Stimulated activated CD4-positive, alpha-beta T cell treated with anti-CD3 and anti-CD28 coated beads, Interleukin-2, amount 100 ng/mL, for 24 hours (primary cell): ENCODE measurements around the gene DIPK1A.

Experiments used
- DNase-seq, 2 donors: peaks; one replicate each; pipeline ENCODE4 v3.0.0-alpha.2; 2020

Gene DIPK1A

GRCh38 chr1:92961131-92961895 is at the start of gene DIPK1A:
Gene DIPK1A, minus strand, starts transcription at chr1:92961462. Its CDS starts 33 bp downstream, at chr1:92961429.
- peak; percentile 68 to 73 for DNase-seq

GRCh38 chr1:93007941-93008577 is 46.8 kb upstream of the DIPK1A start:
- no peak for DNase-seq

GRCh38 chr1:93005252-93005598 is 44.0 kb upstream of the DIPK1A start:
- no peak for DNase-seq

- no peak for DNase-seq
Measured at GRCh38 chr1:93004566-93005251, 43.4 kb upstream of the DIPK1A start.

GRCh38 chr1:93003981-93004380 is 42.7 kb upstream of the DIPK1A start:
- DNase-seq, result no peak

- no peak for DNase-seq
Measured at GRCh38 chr1:93002781-93003180, 41.5 kb upstream of the DIPK1A start.

GRCh38 chr1:93001893-93002292 is 40.6 kb upstream of the DIPK1A start:
- no peak for DNase-seq

- DNase-seq, result no peak
Measured at GRCh38 chr1:93000751-93001175, 39.5 kb upstream of the DIPK1A start.

GRCh38 chr1:93000291-93000690 is 39.0 kb upstream of the DIPK1A start:
- no peak for DNase-seq

- no peak for DNase-seq
Measured at GRCh38 chr1:92998821-92999220, 37.6 kb upstream of the DIPK1A start.

- no peak for DNase-seq
Measured at GRCh38 chr1:92995441-92996430, 34.5 kb upstream of the DIPK1A start.

GRCh38 chr1:92994105-92994712 is 32.9 kb upstream of the DIPK1A start:
- peak; percentile 46 to 72 for DNase-seq

- no peak for DNase-seq
Measured at GRCh38 chr1:92993581-92993980, 32.3 kb upstream of the DIPK1A start.

GRCh38 chr1:92992877-92993276 is 31.6 kb upstream of the DIPK1A start:
- DNase-seq, result no peak

- no peak for DNase-seq
Measured at GRCh38 chr1:92992054-92992453, 30.8 kb upstream of the DIPK1A start.

GRCh38 chr1:92990828-92991227 is 29.6 kb upstream of the DIPK1A start:
- no peak for DNase-seq

- no peak for DNase-seq
Measured at GRCh38 chr1:92989936-92990583, 28.8 kb upstream of the DIPK1A start.

- DNase-seq, result no peak
Measured at GRCh38 chr1:92989253-92989652, 28.0 kb upstream of the DIPK1A start.

GRCh38 chr1:92987462-92987861 is 26.2 kb upstream of the DIPK1A start:
- no peak for DNase-seq

- no peak for DNase-seq
Measured at GRCh38 chr1:92985101-92985500, 23.8 kb upstream of the DIPK1A start.

GRCh38 chr1:92980732-92981647 is 19.7 kb upstream of the DIPK1A start:
- DNase-seq, result peak in 1 of 2 donors; percentile 17
